Measurements from ENCODE around the gene PRPF6.
A peak's percentile ranks its signal among the peaks of the same experiment; 100 is the strongest.

Gene PRPF6

DNA sequence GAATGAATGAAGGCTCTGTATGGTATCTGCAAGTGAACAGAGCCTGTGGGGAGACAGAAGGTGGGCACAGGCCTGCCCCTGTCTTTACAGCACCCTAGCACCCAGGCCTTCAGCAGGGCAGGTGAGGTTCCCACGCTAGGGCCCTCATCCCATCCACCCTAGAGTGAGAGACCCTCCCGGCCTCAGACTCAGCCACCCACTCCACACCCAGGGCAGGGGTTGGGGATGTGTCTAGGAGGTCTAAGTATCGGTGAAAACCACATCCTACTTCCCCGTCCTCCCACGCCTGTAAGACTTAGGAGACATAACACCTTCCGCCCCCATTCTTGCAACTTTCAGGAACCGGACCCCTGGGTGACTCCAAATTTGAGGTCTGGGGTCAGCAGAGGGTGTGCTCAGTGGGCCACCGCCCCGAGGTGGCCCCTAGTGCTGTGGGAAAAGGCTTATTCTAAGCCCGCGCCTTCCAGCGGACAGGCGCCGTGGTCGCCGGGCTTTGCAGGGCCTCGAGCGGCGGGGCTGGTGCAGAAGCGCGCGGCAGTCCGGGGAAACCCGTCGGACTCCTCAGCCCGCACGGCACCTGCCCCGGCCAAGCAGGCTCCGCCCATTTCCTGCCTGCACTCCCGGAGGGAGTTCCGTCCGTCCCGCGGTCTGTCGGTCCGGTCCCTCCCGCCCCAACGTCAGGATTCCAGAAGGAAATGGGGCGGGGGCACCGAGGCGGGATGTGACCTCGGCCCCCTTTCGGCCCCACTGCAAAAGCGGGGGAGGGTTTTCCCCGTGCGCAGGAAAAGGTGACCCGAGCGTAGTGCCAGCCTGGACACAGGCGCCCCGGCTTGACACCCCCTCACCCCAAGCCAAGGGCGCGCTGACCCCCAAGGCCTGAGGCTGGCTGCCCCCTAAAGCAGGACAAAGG is 2.4 kb upstream of the PRPF6 start:
- Histone ChIP-seq H3K4me3 (ENCODE audit: extremely low read depth, insufficient read depth, low read length, poor library complexity, severe bottlenecking) (peak overlapping the region; percentile 55), H3K4me1 (ENCODE audit: control insufficient read depth, insufficient read depth, low read length, poor library complexity, severe bottlenecking) (peaks cover 13% of the 10 kb centered on the region), H3K36me3 (ENCODE audit: control insufficient read depth, insufficient read depth, low read length) (peaks cover 8% of the 10 kb centered on the region), H3K9me3 (ENCODE audit: control insufficient read depth, low read length) (no peaks in the 10 kb centered on the region), H3K27ac (ENCODE audit: low read depth, low read length, severe bottlenecking) (no peak overlapping the region)
- 8 to 9% methylated on average over 36 to 45 of the region's 52 CpGs for WGBS, 2 experiments (ENCODE audit: insufficient coverage in 2 of 2)

DNA sequence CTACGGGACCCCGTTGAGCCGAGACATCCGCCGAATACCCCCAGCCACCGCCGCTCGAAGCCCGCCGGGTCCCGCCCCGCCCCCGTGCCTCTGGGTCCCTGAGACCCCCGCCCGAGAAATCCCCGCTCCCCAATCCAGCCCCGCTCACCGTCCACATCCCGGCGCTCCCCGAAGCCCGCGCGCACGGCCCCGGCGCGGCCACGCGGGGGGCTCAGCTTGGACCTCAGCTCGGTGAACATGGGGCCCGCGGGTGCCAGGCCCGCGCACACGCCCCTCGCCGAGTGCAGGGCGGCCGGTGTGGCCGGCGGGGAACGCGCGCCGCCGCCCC is 1.7 kb upstream of the PRPF6 start:
- Histone ChIP-seq H3K36me3 (ENCODE audit: control insufficient read depth, insufficient read depth, low read length) (peaks cover 14% of the 10 kb centered on the region), H3K4me3 (ENCODE audit: extremely low read depth, insufficient read depth, low read length, poor library complexity, severe bottlenecking) (peak overlapping the region; percentile 55), H3K4me1 (ENCODE audit: control insufficient read depth, insufficient read depth, low read length, poor library complexity, severe bottlenecking) (peaks cover 13% of the 10 kb centered on the region), H3K27ac (ENCODE audit: low read depth, low read length, severe bottlenecking) (no peak overlapping the region), H3K9me3 (ENCODE audit: control insufficient read depth, low read length) (no peaks in the 10 kb centered on the region)
- WGBS, 2 experiments (ENCODE audit: insufficient coverage in 2 of 2): 0% methylated on average over 34 to 47 of the region's 47 CpGs

- Histone ChIP-seq H3K27ac (ENCODE audit: low read depth, low read length, severe bottlenecking) (no peak within 1 kb of the TSS), H3K4me3 (ENCODE audit: extremely low read depth, insufficient read depth, low read length, poor library complexity, severe bottlenecking) (peak within 1 kb of the TSS; percentile 55), H3K36me3 (ENCODE audit: control insufficient read depth, insufficient read depth, low read length) (peaks cover 19% of the 10 kb centered on the region), H3K9me3 (ENCODE audit: control insufficient read depth, low read length) (no peaks in the 10 kb centered on the region), H3K4me1 (ENCODE audit: control insufficient read depth, insufficient read depth, low read length, poor library complexity, severe bottlenecking) (peaks cover 13% of the 10 kb centered on the region)
- 5 to 8% methylated on average over 34 to 39 of the region's 52 CpGs for WGBS, 2 experiments (ENCODE audit: insufficient coverage in 2 of 2)
Measured at GRCh38 chr20:63979557-63980316, 1.2 kb upstream of the PRPF6 start, which contains the start of gene SAMD10. Gene SAMD10, minus strand, starts transcription at chr20:63979642. Its CDS starts 175 bp downstream, at chr20:63979467.

DNA sequence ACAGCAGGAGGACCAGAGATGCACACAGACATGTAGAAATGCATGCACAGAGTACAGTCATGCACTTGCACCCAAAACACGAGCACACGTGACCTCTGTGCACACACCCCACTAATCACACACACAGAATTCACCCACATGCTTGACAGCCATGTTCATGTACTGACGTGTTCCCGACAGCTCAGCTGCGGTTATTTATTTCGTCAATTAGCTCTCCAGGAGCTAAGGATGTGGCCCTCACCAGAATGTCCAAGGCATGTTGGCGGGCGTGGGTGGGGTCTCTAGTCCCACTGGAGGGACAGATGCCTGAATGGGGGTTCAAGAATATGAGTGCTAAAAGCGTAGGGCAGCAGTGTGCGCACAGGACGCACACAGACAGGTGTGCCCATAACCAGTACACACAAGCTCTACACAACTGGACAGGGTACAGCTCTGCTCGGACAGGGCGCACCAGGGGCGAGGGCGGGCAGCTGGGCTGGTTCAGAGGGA is 571 bp upstream of the PRPF6 start:
- Histone ChIP-seq H3K36me3 (ENCODE audit: control insufficient read depth, insufficient read depth, low read length) (peaks cover 25% of the 10 kb centered on the region), H3K4me1 (ENCODE audit: control insufficient read depth, insufficient read depth, low read length, poor library complexity, severe bottlenecking) (peaks cover 13% of the 10 kb centered on the region), H3K9me3 (ENCODE audit: control insufficient read depth, low read length) (no peaks in the 10 kb centered on the region), H3K4me3 (ENCODE audit: extremely low read depth, insufficient read depth, low read length, poor library complexity, severe bottlenecking) (peak overlapping the region; percentile 64), H3K27ac (ENCODE audit: low read depth, low read length, severe bottlenecking) (no peak overlapping the region)
- 88 to 96% methylated on average over 9 to 14 of the region's 15 CpGs for WGBS, 2 experiments (ENCODE audit: insufficient coverage in 2 of 2)

GRCh38 chr20:63982937-63983336 is 2.0 kb downstream of the PRPF6 start:
- H3K9me3 ChIP-seq (ENCODE audit: control insufficient read depth, low read length): no peaks in the 10 kb centered on the region
- 94 to 97% methylated on average over 14 of the region's 14 CpGs for WGBS, 2 experiments (ENCODE audit: insufficient coverage in 2 of 2)
- H3K27ac ChIP-seq (ENCODE audit: low read depth, low read length, severe bottlenecking): no peak overlapping the region
- no peak overlapping the region for H3K4me3 ChIP-seq (ENCODE audit: extremely low read depth, insufficient read depth, low read length, poor library complexity, severe bottlenecking)
- H3K4me1 ChIP-seq (ENCODE audit: control insufficient read depth, insufficient read depth, low read length, poor library complexity, severe bottlenecking): peaks cover 12% of the 10 kb centered on the region
- peaks cover 47% of the 10 kb centered on the region for H3K36me3 ChIP-seq (ENCODE audit: control insufficient read depth, insufficient read depth, low read length)

DNA sequence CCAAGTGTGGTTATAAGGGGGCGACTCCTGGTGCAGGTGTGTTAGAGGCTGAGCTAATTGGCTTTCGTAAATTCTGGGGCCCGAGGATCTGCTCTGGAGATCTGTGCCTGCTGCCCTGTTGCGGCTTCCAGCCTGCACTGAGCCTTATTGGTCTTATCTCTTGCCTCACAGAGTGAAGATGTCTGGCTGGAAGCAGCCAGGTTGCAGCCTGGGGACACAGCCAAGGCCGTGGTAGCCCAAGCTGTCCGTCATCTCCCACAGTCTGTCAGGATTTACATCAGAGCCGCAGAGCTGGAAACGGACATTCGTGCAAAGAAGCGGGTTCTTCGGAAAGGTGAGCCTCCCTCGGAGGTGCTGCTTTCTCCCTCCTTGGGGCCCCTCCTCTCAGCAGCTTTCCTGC is 20.0 kb downstream of the PRPF6 start:
- 94 to 98% methylated on average over 12 of the region's 12 CpGs for WGBS, 2 experiments (ENCODE audit: insufficient coverage in 2 of 2)
- Histone ChIP-seq H3K4me1 (ENCODE audit: control insufficient read depth, insufficient read depth, low read length, poor library complexity, severe bottlenecking) (no peaks in the 10 kb centered on the region), H3K4me3 (ENCODE audit: extremely low read depth, insufficient read depth, low read length, poor library complexity, severe bottlenecking) (no peak overlapping the region), H3K9me3 (ENCODE audit: control insufficient read depth, low read length) (no peaks in the 10 kb centered on the region), H3K27ac (ENCODE audit: low read depth, low read length, severe bottlenecking) (no peak overlapping the region), H3K36me3 (ENCODE audit: control insufficient read depth, insufficient read depth, low read length) (peaks cover 88% of the 10 kb centered on the region)

DNA sequence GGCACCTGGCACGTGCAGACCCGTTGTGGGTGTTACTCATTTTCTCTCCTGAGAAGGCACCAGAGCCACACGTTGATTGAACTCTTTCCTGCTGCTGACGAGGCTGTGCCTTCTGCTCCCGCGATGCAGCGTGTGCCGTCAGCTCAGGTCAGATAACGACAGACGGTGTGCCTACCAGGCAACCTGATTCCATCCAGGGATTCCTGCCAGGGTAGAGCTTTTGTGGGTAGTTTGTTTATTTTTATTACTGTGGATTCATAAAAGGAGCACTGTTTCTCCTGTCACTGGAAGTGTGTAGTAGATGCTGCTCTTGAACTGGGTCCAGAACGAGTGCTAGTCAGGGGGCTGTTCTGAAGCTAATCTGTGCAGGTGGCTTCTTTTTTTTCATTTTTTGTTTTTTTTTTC is 20.7 kb downstream of the PRPF6 start:
- 94 to 100% methylated on average over 10 to 11 of the region's 11 CpGs for WGBS, 2 experiments (ENCODE audit: insufficient coverage in 2 of 2)
- peaks cover 86% of the 10 kb centered on the region for H3K36me3 ChIP-seq (ENCODE audit: control insufficient read depth, insufficient read depth, low read length)
- no peak overlapping the region for H3K4me3 ChIP-seq (ENCODE audit: extremely low read depth, insufficient read depth, low read length, poor library complexity, severe bottlenecking)
- no peak overlapping the region for H3K27ac ChIP-seq (ENCODE audit: low read depth, low read length, severe bottlenecking)
- H3K9me3 ChIP-seq (ENCODE audit: control insufficient read depth, low read length): no peaks in the 10 kb centered on the region
- H3K4me1 ChIP-seq (ENCODE audit: control insufficient read depth, insufficient read depth, low read length, poor library complexity, severe bottlenecking): no peaks in the 10 kb centered on the region

DNA sequence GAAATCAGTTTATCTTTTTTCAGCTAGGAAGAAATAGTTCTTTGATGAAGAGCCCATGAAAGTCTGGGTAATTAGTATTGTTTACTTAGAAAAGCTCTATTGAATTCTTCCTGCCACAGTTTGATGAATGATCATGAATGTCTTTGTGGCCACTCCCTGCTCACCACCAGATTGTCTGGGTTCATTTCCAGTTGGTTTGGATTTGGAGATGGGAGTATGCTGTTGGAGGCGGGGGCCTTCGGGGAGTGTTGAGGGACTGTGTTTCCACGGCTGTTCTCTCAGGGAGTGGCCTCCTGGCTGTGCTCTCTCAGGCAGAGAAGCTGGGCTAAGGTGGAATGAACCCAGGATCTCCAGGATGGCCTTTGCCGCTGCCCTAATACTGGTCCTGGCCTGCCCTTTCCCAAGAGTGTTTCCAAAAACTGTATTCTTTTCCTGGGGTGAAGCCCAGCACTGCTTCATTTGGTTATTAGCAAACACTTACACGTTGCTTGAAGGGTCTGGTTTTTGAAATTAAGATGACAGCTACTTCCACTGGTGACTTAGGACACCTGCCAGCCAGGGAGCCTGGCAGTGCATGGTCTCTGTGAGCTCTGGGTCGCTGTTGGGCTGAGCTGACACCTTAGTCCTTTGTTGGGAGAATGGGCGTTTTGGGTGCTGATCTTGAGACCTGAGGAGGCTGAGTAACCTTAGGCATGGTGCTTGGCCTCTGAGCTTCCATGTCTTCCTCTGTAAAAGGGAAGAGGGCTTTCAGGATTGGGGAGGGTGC is 23.2 kb downstream of the PRPF6 start:
- no peak overlapping the region for H3K4me3 ChIP-seq (ENCODE audit: extremely low read depth, insufficient read depth, low read length, poor library complexity, severe bottlenecking)
- 96 to 100% methylated on average over 3 to 7 of the region's 7 CpGs for WGBS, 2 experiments (ENCODE audit: insufficient coverage in 2 of 2)
- H3K27ac ChIP-seq (ENCODE audit: low read depth, low read length, severe bottlenecking): no peak overlapping the region
- peaks cover 10% of the 10 kb centered on the region for H3K9me3 ChIP-seq (ENCODE audit: control insufficient read depth, low read length)
- no peaks in the 10 kb centered on the region for H3K4me1 ChIP-seq (ENCODE audit: control insufficient read depth, insufficient read depth, low read length, poor library complexity, severe bottlenecking)
- H3K36me3 ChIP-seq (ENCODE audit: control insufficient read depth, insufficient read depth, low read length): peaks cover 92% of the 10 kb centered on the region

GRCh38 chr20:64005394-64005793 is 24.5 kb downstream of the PRPF6 start:
- H3K27ac ChIP-seq (ENCODE audit: low read depth, low read length, severe bottlenecking): no peak overlapping the region
- H3K9me3 ChIP-seq (ENCODE audit: control insufficient read depth, low read length): peaks cover 10% of the 10 kb centered on the region
- 93 to 95% methylated on average over 6 of the region's 6 CpGs for WGBS, 2 experiments (ENCODE audit: insufficient coverage in 2 of 2)
- peaks cover 92% of the 10 kb centered on the region for H3K36me3 ChIP-seq (ENCODE audit: control insufficient read depth, insufficient read depth, low read length)
- H3K4me1 ChIP-seq (ENCODE audit: control insufficient read depth, insufficient read depth, low read length, poor library complexity, severe bottlenecking): no peaks in the 10 kb centered on the region
- no peak overlapping the region for H3K4me3 ChIP-seq (ENCODE audit: extremely low read depth, insufficient read depth, low read length, poor library complexity, severe bottlenecking)

GRCh38 chr20:64006490-64006889 is 25.6 kb downstream of the PRPF6 start:
- 94 to 95% methylated on average over 10 of the region's 10 CpGs for WGBS, 2 experiments (ENCODE audit: insufficient coverage in 2 of 2)
- peaks cover 93% of the 10 kb centered on the region for H3K36me3 ChIP-seq (ENCODE audit: control insufficient read depth, insufficient read depth, low read length)
- peaks cover 10% of the 10 kb centered on the region for H3K9me3 ChIP-seq (ENCODE audit: control insufficient read depth, low read length)
- no peaks in the 10 kb centered on the region for H3K4me1 ChIP-seq (ENCODE audit: control insufficient read depth, insufficient read depth, low read length, poor library complexity, severe bottlenecking)
- H3K4me3 ChIP-seq (ENCODE audit: extremely low read depth, insufficient read depth, low read length, poor library complexity, severe bottlenecking): no peak overlapping the region
- H3K27ac ChIP-seq (ENCODE audit: low read depth, low read length, severe bottlenecking): no peak overlapping the region

All from mesodermal cell (in vitro differentiated cells).